Epithelial cell of esophagus (primary cell): ENCODE results near the gene AKAP6.

ENCODE experiments used
- DNase-seq: peaks from one replicate; pipeline ENCODE4 v3.0.0; 2010; ENCODE audit warnings: low read depth
- H3K4me3 ChIP-seq: 2 replicates; pipeline ENCODE4 v1.5.1; 2011; ENCODE audit warnings: mild to moderate bottlenecking, low read length, control low read depth
- TF ChIP-seq, protein P1 (sequence below): IDR thresholded peaks from 2 replicates; pipeline ENCODE4 v1.5.1; 2011; ENCODE audit warnings: low read depth, mild to moderate bottlenecking, low read length, control low read depth, inconsistent platforms; ENCODE audit not compliant: insufficient read depth; ENCODE audit errors: missing control alignments

The AKAP6 gene

DNA sequence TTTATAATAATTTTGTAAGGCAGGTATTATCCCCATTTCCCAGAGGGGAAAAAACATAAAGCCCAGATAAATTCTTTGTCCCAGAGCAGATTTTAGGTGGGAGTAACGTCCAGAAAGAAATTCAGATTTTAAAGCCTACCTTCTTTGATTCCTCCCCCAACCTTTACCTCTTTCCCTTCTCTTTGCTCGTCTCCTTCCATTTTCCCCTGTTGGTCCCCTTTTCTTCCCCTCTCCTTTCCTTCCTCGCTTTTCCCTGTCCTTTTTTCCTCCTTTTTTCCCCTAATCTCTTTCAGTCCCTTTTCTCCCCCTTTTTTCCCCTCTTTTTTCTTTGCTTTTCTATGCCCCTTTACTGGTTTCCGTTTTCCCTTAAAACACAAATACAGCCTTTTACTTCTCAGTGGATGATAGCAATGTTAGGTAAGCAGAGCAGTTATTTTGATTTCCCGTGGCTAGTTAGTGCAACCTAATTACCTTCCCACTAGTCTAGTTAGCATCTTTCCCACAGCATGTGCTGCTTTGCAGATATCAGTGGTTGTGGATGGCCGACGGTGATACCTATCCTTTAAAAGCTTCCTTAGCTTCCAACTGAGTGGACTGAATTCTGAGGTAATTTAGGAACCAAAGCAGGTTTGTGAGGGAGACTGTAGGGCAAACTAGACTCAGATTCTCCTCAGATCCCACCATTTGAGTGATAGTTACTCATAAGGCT is 10.9 kb upstream of the AKAP6 start:
- H3K4me3 ChIP-seq = no peak overlapping the region
- TF ChIP-seq, protein P1, sequence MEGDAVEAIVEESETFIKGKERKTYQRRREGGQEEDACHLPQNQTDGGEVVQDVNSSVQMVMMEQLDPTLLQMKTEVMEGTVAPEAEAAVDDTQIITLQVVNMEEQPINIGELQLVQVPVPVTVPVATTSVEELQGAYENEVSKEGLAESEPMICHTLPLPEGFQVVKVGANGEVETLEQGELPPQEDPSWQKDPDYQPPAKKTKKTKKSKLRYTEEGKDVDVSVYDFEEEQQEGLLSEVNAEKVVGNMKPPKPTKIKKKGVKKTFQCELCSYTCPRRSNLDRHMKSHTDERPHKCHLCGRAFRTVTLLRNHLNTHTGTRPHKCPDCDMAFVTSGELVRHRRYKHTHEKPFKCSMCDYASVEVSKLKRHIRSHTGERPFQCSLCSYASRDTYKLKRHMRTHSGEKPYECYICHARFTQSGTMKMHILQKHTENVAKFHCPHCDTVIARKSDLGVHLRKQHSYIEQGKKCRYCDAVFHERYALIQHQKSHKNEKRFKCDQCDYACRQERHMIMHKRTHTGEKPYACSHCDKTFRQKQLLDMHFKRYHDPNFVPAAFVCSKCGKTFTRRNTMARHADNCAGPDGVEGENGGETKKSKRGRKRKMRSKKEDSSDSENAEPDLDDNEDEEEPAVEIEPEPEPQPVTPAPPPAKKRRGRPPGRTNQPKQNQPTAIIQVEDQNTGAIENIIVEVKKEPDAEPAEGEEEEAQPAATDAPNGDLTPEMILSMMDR = no peak
- DNase-seq = no peak

DNA sequence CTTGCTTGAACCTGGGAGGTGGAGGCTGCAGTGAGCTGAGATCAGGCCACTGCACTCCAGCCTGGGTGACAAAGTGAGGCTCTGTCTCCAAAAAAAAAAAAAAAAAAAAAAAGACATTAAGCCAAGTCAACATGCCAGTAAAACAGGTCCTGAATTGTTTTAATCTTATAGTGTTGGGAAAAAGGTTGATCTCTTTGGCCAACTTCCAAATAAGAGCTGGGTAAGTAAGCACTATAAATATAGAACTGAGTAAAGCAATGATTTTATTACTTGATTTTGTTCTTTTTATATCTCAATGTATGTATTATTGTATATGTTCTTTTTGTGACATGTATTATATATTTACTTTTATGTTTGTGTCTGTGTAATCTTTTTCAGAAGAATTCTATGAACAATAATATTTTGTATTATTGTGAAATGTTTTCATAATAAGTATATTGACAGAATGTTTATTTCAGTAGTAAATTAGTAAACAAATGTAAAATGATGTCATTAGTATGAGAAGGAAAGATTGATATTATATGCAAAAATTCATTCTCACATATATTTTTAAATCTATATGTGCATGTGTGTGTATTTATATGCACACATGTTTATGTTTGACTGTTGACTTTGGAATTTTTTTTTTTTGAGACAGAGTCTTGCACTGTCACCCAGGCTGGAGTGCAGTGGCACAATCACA is 9.6 kb upstream of the AKAP6 start:
- no peak overlapping the region for H3K4me3 ChIP-seq
- peak; percentile 85 for DNase-seq
- TF ChIP-seq, protein P1 = no peak

DNA sequence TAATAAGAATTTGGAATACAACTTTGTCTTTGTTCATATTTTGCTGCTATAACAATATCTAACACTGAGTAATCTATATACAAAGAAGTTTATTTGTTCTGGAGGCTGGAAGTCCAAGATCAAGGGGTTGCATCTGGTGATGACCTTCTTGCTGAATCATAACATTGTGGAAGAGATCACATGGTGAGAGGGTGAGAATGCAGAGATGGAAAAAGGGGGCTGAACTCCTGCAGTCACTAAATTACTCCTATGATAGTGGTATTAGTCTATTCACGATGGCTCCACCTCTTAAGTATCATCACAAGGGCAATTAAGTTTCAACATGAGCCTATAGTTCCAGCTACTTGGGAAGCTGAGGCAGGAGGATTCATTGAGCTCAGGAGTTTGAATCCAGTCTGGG is 4.5 kb upstream of the AKAP6 start:
- TF ChIP-seq, protein P1 = no peak
- no peak overlapping the region for H3K4me3 ChIP-seq
- no peak for DNase-seq

DNA sequence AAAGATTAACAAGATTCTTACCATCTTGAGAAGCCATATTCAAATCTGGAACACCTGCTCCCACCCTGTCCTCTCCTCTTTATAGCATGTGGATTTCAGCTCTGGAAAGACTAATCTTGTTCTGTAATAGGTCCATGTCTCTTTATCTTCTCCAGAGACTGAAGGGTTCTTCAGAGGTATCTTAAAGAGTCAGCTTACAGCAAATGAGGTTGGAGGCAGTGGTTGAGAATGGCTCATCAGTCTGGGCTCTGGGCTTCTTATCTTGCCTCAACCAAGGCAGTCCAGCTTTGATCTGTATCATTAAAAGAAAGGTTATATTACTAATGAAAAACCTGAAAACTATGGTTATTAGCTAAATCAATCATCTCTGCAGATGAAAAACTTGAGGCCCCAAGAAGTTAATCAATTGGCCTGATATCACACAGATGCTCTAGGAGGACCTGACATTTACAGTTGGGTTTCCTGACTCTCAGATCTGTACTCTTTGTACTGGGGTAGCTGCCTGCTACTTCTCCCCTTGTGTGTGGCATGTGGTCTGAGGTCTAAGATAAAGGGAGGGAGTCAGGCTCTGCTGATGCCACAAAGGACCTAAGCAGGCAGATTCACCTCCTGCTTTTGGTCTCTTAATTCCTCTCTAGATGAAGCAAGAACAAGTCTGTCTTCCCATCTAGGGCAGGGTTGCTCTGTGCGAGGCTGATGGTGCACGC is 1.7 kb upstream of the AKAP6 start:
- no peak for DNase-seq
- H3K4me3 ChIP-seq = no peak overlapping the region
- TF ChIP-seq, protein P1 = no peak

DNA sequence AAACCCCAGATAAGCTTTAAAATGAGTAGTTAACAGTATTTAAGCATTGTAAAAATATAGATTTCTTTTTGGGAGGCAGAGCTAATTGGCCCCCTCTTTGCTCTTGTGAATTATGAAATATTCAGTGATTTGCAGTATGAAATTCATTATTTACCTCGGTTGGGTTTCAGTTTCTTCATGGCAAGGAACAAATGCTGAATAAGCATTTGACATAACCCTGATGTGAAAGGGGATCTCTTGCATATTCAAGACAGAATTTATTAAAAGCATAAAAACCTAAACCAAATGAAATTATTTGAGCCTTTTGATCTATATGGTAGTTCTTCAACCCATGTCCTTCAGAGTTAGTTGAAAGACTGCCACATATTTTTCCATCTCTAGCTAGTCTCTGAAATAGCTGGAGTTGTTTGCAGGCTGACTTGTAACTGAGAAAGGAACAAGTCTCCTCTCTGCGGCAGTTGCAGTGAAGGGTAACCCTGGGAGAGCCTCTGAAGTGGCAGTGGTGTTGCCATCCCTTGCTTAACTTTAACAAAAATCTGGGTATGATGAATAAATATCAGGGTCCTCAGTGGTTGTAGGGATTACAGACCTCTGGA is 690 bp downstream of the AKAP6 start:
- no peak overlapping the region for H3K4me3 ChIP-seq
- TF ChIP-seq, protein P1 = no peak
- no peak for DNase-seq

DNA sequence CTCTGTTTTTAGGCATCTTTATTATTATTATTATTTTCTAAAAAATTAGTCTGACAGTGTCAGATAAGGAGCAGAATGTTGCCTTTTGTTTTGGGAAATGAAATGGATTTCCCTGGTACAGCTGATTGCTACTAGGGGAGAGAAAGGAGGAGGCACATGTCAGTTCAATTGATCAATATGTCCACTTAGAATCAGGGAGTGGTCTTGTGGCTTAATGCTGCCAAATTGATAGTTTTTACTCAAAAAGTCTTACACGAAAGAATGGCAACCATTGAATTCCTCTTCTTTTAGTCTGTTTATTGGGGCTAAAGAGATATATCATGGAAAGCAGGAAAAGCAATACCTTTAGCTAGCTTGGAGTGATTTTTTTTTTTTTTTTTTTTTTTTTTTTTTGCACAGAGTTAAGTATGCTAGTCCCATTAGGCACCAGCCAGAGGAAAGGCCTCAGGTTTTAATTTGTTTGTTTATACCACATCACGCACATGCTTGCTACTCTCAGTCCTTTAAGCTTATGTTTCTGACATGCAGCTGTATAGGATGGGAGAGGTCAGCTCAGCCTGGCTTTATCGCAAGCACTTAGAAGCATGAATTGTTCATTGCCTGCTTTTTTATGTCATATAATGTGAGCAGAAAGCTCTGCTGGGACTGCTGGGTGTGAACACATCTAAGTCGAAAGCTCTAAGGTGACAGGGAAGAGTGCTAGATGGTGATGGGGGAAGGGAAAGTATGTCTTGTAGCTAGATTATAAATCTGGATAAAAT is 1.4 kb downstream of the AKAP6 start:
- H3K4me3 ChIP-seq = no peak overlapping the region
- TF ChIP-seq, protein P1 = no peak
- no peak for DNase-seq
